ENCODE results near the gene ENPP3.

Gene ENPP3

DNA sequence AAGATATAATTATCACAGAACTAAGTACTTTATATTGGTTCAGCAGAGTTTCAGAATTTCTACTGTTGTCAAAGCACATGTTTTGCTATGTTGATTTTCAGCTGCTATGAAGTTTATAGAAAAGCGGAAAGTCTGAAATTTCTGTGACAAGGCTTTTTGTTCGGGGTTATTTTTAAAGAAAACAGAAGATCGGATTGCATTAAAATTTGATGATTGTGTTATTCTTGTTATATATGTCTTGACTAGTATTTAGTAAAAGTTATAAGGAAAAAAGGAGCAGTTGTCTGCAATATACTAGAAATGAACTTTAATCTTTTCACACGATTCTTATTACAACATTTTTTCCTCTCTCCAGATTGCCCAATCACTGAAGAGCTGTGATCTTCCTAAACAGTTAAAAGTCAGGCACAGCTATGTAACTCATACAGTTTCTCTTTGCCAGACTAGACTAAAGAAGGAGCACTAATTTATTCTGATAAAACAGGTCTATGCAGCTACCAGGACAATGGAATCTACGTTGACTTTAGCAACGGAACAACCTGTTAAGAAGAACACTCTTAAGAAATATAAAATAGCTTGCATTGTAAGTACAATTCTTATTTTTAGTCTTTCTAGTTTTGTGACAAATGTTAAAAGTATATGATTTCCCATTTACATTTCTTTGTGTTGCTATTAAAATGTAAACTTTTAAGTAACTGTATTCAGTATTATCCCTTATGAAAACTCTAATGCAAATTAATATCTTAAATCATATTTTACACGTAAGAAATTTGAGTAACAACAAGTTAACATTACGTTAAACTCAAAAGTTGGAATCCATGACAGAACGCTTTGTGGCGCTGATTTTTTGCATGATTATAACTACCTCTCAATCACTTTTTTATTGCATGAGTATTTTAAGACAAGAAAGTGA lies at the start of gene ENPP3:
Gene ENPP3 (plus strand): TSS at position 423 of the 913 bp plus-strand sequence. CDS start 83 bp downstream, at position 506.
- Histone ChIP-seq H3K4me2 (peak within 1 kb of the TSS in 6 of 11 experiments; percentile 56 to 86 (median 72); a peak in 10 of 22 replicates), H3K27me3 (no peaks in the 10 kb centered on the region; a peak in 1 of 22 replicates), H3K27ac (no peak within 1 kb of the TSS), H4K20me1 (no peaks in the 10 kb centered on the region), H3K9me3 (replicated peaks in 1 of 11) (no peaks in the 10 kb centered on the region), H3K4me3 (no peak within 1 kb of the TSS), H3K9ac (no peak within 1 kb of the TSS), H3K36me3 (no peaks in the 10 kb centered on the region), H3K4me1 (peaks cover 0 to 16% (median 12%) of the 10 kb centered on the region in 10 experiments; a peak in 15 of 20 replicates)
- TF ChIP-seq Cebpa-rat (IDR thresholded peaks at IDR 0.05), result no peak

DNA sequence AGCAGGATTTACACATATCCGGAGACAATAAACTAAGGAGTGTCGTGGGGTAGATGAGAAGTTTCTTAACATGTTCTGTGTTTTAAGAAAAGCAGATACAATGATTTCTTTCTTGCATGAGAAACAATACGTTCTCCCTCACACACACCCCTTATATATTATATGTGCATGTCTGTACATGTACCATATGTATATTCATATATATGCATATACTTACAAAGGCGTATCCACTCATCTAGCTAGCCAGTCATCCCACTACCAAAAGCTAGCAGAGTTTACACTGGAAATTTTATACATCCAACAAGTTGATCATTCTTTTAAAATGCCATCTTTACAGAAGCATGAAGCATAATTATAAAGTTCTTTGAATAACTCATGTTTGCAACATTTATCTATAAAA lies 49.2 kb upstream of the ENPP3 start:
- H3K27ac ChIP-seq, result no peak overlapping the region
- peaks cover 93 to 100% (median 99%) of the 10 kb centered on the region in 11 experiments for H3K36me3 ChIP-seq
- no peak for TF ChIP-seq Cebpa-rat (IDR thresholded peaks at IDR 0.05)
- no peaks in the 10 kb centered on the region for H4K20me1 ChIP-seq
- H3K27me3 ChIP-seq, result no peaks in the 10 kb centered on the region
- no peak overlapping the region for H3K4me3 ChIP-seq
- H3K9ac ChIP-seq, result no peak overlapping the region
- H3K4me1 ChIP-seq, result no peaks in the 10 kb centered on the region
- H3K4me2 ChIP-seq, result no peak overlapping the region
- H3K9me3 ChIP-seq (replicated peaks in 1 of 11), result no peaks in the 10 kb centered on the region

DNA sequence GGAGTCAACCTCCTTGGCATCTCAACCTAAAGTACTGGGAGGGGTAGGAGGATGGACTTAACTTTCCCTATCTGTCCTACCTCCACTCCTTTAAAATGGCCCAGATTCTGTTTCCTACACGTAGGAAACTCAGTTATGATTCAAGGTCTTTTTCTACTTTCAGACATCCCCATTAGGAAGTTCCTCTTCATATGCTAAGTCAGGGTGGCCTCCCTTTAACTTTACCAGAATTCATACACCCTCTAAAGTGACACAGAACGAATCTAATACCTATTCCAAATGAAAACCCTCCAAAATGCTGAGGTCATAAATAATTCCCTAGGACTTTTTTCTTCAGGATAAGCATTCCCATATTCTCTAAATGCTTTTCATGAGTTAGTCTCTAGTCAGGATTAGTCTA lies 48.5 kb upstream of the ENPP3 start:
- H3K27me3 ChIP-seq, result no peaks in the 10 kb centered on the region
- H3K9me3 ChIP-seq (replicated peaks in 1 of 11), result no peaks in the 10 kb centered on the region
- H3K4me3 ChIP-seq, result no peak overlapping the region
- no peaks in the 10 kb centered on the region for H4K20me1 ChIP-seq
- no peak overlapping the region for H3K4me2 ChIP-seq
- TF ChIP-seq Cebpa-rat (IDR thresholded peaks at IDR 0.05), result no peak
- no peak overlapping the region for H3K9ac ChIP-seq
- no peaks in the 10 kb centered on the region for H3K4me1 ChIP-seq
- H3K36me3 ChIP-seq, result peaks cover 91 to 99% (median 97%) of the 10 kb centered on the region in 11 experiments
- no peak overlapping the region for H3K27ac ChIP-seq

GRCh38 chr6:131592935-131593334 lies 44.2 kb upstream of the ENPP3 start:
- H3K4me2 ChIP-seq, result no peak overlapping the region
- no peaks in the 10 kb centered on the region for H3K4me1 ChIP-seq
- TF ChIP-seq Cebpa-rat (IDR thresholded peaks at IDR 0.05), result no peak
- H3K27me3 ChIP-seq, result no peaks in the 10 kb centered on the region
- H4K20me1 ChIP-seq, result no peaks in the 10 kb centered on the region
- H3K27ac ChIP-seq, result no peak overlapping the region
- H3K9me3 ChIP-seq (replicated peaks in 1 of 11), result no peaks in the 10 kb centered on the region
- no peak overlapping the region for H3K4me3 ChIP-seq
- H3K9ac ChIP-seq, result no peak overlapping the region
- peaks cover 88 to 99% (median 96%) of the 10 kb centered on the region in 11 experiments for H3K36me3 ChIP-seq

- peaks cover 89 to 99% (median 96%) of the 10 kb centered on the region in 11 experiments for H3K36me3 ChIP-seq
- no peak for TF ChIP-seq Cebpa-rat (IDR thresholded peaks at IDR 0.05)
- no peaks in the 10 kb centered on the region for H3K9me3 ChIP-seq (replicated peaks in 1 of 11)
- no peaks in the 10 kb centered on the region for H3K27me3 ChIP-seq
- no peak overlapping the region for H3K4me3 ChIP-seq
- no peak overlapping the region for H3K27ac ChIP-seq
- no peak overlapping the region for H3K4me2 ChIP-seq
- no peaks in the 10 kb centered on the region; a peak in 1 of 22 replicates for H4K20me1 ChIP-seq
- no peaks in the 10 kb centered on the region for H3K4me1 ChIP-seq
- no peak overlapping the region for H3K9ac ChIP-seq
Observed at GRCh38 chr6:131594074-131594473, 43.0 kb upstream of the ENPP3 start.

GRCh38 chr6:131597446-131597845 lies 39.7 kb upstream of the ENPP3 start:
- no peak overlapping the region for H3K4me2 ChIP-seq

DNA sequence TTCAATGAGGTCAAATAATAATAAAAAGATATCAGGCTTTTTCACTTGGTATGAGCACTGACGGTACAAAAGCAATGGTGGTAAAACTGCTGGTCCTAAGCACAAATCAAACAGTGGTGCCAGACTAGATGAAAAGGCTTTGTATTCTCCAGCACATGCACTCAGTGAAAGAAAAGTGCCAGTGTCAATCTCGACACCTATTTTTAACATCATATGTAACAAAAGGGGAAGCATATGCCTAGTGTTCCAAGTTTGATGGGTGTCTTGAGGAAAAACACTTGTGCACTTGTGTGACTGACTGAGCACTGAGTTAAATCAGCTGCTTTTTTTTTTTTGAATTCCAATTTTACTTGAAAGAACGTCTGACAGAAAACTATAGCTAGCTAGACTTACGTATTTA lies 36.4 kb upstream of the ENPP3 start:
- Histone ChIP-seq H3K27ac (no peak overlapping the region), H3K9ac (no peak overlapping the region), H3K4me2 (no peak overlapping the region), H3K36me3 (peaks cover 88 to 100% (median 98%) of the 10 kb centered on the region in 11 experiments), H3K9me3 (replicated peaks in 1 of 11) (no peaks in the 10 kb centered on the region), H3K4me1 (no peaks in the 10 kb centered on the region), H4K20me1 (no peaks in the 10 kb centered on the region; a peak in 2 of 22 replicates), H3K27me3 (no peaks in the 10 kb centered on the region), H3K4me3 (no peak overlapping the region)
- TF ChIP-seq Cebpa-rat (IDR thresholded peaks at IDR 0.05), result no peak

More at GRCh38 chr6:131597446-131597845, 39.7 kb upstream of the ENPP3 start:
- Histone ChIP-seq H3K4me3 (no peak overlapping the region), H3K27me3 (no peaks in the 10 kb centered on the region), H3K27ac (no peak overlapping the region), H4K20me1 (no peaks in the 10 kb centered on the region; a peak in 2 of 22 replicates), H3K4me1 (no peaks in the 10 kb centered on the region), H3K9me3 (replicated peaks in 1 of 11) (no peaks in the 10 kb centered on the region), H3K36me3 (peaks cover 89 to 99% (median 95%) of the 10 kb centered on the region in 11 experiments), H3K9ac (no peak overlapping the region)
- TF ChIP-seq Cebpa-rat (IDR thresholded peaks at IDR 0.05), result no peak

- Histone ChIP-seq H3K27me3 (no peaks in the 10 kb centered on the region), H3K9me3 (replicated peaks in 1 of 11) (no peaks in the 10 kb centered on the region), H3K27ac (no peak overlapping the region), H3K4me2 (no peak overlapping the region), H4K20me1 (no peaks in the 10 kb centered on the region; a peak in 2 of 22 replicates), H3K4me1 (no peaks in the 10 kb centered on the region), H3K36me3 (peaks cover 88 to 100% (median 97%) of the 10 kb centered on the region in 11 experiments), H3K4me3 (no peak overlapping the region), H3K9ac (no peak overlapping the region)
- TF ChIP-seq Cebpa-rat (IDR thresholded peaks at IDR 0.05), result no peak
Observed at GRCh38 chr6:131602781-131603312, 34.3 kb upstream of the ENPP3 start.

DNA sequence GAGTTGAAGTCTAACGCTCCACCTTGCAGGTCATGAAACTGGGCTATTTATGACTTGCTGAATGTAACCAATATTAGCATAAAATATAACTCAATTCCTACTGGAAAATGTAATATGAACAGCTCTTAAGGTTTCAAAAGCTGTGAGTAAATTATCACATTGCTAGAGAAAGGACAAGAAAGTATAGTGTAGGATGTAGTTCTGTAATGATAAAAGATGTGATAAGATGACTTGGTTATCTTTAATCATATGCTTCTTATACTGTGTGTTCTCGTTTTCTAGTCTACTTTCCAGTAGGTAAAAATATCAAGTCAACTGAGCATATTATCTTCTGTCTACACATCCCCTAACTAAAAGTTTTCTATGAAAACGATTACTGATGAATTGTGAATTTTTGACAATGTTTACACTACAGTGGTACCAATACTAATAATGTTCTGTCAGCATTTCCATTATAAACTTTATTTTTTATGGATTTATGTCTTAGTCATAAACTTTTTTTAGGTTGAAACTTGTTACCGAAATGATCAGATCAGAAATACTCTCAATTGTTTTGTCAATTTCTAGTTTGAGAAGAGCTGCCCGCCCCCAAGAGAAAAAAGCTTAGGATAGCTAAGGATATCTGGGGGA lies 23.7 kb upstream of the ENPP3 start:
- no peaks in the 10 kb centered on the region for H3K4me1 ChIP-seq
- H3K27me3 ChIP-seq, result no peaks in the 10 kb centered on the region
- H3K9me3 ChIP-seq (replicated peaks in 1 of 11), result no peaks in the 10 kb centered on the region
- H3K27ac ChIP-seq, result no peak overlapping the region
- peaks cover 80 to 100% (median 98%) of the 10 kb centered on the region in 11 experiments for H3K36me3 ChIP-seq
- TF ChIP-seq Cebpa-rat (IDR thresholded peaks at IDR 0.05), result no peak
- H4K20me1 ChIP-seq, result peaks cover 0 to 4% (median 0%) of the 10 kb centered on the region in 11 experiments; a peak in 3 of 22 replicates
- no peak overlapping the region for H3K4me2 ChIP-seq
- H3K4me3 ChIP-seq, result no peak overlapping the region
- no peak overlapping the region for H3K9ac ChIP-seq

Measured in BLaER1 treated with 17β-estradiol and CSF1 and Interleukin-3, amounts not matched to agents 10 nM and 100 nM (cell line).